NCI-H187 (cell line): Measurements from ENCODE around the gene IL12RB2.
"Not testable (repeated sequence)": the region's sequence is repeated elsewhere in the genome, so short reads cannot be mapped to it uniquely, and the experiment has no call there.

Experiments used
- DNase-seq, 2 experiments: peaks; one replicate each; lab custom pipeline; 2025; lab: John Stamatoyannopoulos, UW

Gene IL12RB2

DNA sequence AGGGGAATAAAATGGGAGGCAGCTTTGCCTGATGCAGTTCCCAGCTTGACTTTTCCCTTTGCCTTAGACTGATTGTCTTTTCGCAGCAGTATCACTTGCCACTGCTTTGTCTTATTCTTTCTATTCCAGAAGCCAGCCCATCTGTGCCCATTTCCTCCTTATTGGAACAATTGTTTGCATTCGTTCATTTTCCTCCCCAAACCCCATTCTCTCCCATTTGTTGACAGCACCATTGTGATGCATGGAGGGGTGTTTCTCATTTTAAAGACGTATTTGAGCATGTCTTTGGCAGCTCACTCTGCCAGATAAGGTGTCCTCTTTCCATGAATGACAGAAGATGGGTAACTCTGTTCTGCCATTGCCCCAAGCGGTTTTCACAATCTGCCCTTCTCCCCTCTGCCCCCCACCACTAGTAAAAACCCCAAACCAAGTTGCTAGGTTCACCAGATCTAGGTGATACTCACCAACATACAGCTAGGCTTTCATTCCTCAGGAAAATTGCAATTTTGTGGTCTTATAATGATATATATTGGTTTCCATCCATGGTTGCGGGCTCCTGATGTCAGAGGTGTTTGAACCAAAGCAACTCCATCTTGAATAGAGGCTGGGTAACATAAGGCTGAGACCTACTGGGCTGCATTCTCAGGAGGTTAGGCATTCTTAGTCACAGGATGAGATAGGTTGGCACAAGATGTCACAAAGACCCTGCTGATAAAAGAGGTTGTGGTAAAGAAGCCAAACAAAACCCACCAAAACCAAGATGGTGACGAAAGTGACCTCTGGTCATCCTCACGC is 91.7 kb downstream of the IL12RB2 start:
- no peak for DNase-seq

DNA sequence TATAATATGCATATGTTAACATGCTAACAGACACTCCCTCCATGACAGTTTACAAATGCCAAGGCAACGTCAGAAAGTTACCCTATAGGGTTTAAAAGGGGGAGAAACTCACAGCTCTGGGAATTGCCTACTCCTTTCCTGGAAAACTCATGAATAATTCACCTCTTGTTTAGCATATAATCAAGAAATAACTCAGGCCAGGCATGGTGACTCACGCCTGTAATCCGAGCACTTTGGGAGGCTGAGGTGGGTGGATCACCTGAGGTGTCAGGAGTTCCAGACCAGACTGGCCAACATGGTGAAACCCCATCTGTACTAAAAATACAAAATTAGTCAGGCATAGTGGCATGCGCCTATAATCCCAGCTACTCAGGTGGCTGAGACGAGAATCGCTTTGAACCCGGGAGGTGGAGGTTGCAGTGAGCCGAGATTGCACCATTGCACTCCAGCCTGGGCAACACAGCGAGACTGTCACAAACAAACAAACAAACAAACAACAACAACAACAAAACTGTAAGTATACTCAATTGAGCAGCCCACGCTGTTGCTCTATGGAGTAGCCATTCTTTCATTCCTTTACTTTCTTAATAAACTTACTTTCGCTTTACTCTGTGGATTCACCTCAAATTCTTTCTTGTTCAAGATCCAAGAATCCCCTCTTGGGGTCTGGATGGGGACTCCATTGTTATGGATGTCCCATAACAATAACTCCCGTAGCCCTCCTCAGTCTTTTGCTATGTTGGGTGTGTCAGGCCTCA is 92.5 kb downstream of the IL12RB2 start:
- not testable (repeated sequence) for DNase-seq

DNA sequence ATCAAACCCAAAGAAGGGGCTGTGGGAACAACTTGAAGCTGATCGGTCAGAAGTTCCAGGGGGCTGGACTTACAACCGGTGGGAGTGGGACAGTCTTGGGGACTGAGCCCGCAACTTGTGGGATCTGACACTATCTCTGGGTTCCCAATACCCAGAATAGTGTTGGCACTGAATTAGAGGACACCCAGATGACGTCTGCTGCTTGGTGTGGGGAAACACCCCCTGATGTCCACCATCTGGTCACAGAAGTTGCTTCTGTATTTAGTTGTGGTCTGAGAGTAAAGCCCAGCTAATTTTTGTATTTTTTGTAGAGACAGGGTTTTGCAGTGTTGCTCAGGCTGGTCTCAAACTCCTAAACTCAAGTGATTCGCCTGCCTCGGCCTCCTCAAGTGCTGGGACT is 93.8 kb downstream of the IL12RB2 start:
- DNase-seq = no peak

DNA sequence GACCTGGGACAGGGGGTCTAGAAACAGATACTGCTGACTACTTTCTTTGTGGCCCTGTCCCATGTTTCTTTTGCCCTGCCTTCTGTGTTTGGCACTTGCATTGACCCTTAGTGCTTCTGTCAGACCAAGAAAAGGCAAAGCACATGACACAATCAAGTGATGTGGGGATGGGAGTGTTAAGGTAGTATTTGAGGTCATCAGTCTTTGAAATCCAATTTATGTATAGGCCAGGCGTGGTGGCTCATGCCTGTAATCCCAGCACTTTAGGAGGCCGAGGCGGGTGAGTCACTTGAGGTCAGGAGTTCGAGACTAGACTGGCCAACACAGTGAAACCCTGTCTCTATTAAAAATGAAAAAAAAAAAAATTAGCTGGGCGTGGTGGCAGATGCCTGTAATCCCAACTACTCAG is 96.5 kb downstream of the IL12RB2 start:
- no peak for DNase-seq

DNA sequence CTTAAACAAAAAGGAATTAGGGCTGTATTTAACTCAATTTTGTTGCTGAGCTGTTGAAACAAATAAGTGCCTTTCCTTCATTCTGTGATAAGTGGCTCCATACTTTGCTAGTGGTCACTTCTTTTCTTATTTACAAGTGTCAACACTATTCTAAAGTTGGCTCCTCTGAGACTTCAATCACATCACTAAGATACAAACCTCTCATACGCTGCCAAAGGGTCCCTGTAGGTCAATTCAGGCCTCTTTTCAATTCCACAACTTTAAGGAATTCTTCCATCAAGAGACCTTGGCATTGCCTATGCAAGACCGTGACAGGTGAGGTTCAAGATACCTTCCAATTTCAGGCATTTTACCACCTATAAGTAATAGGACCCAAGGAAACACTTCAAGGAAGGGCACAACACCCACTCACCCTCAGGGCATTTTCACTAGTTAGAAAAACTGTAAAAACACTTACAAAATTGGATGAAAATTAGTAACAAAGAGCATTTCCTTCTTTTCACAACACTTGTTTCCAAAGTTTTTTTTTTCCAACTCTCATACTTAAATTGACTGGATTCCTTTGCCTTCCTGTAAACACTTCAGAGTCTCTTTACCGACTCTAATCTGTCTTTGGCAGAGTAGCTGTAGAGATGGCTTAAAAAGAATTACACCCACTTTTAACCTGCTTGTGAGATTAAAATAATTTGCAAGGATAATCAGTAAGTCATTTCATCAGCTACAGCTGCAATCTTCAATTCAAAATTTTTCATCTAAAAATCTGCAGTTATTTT is 98.0 kb downstream of the IL12RB2 start:
- no peak for DNase-seq

DNA sequence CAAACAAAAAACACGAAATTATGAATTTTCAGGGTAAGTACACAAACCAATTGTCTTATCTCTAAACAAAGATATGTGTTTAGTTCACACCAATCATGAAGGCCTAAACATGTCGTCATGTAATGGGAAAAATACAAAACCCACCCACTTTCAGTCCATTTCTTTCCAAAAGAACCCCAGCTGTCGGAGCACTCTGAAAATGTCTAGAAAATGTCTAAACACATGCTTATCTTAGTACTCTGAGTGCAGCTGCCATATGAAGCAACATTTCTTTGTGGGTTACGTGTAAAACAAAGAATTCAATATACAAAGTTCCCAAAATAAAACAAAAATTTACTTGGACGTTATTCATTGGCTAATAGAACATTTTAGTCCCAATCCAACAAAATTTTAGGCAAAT is 99.8 kb downstream of the IL12RB2 start:
- no peak for DNase-seq

DNA sequence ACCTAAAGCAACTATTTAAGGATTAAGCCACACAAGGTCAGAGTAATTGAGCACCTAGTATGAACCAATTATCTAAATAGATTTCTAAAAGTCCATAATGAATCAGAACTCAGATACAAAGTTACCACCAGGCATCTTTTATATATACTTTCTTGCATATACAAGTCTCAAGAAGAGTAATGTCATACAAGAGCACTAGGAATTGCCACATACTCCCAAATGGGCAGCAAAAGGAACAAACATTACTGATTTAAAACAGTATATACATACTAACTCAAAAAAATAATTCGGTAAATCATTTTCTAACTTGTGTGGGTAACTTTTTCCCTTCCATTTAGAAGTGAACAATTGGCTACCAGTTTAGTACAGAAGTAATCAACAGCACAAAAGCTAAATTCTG is 100.5 kb downstream of the IL12RB2 start:
- DNase-seq = no peak

DNA sequence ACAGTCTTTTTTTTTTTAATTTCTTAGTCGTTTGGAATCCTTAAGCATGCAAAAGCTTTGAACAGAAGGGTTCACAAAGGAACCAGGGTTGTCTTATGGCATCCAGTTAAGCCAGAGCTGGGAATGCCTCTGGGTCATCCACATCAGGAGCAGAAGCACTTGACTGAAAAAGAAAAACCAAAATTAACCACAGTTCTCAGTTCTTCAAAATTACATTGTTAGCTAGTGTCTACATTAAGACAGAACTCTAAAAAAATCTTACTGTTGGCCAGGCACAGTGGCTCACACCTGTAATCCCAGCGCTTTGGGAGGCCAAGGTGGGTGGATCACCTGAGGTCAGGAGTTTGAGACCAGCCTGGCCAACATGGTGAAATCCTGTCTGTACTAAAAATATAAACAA is 105.4 kb downstream of the IL12RB2 start:
- not testable (repeated sequence) for DNase-seq

DNA sequence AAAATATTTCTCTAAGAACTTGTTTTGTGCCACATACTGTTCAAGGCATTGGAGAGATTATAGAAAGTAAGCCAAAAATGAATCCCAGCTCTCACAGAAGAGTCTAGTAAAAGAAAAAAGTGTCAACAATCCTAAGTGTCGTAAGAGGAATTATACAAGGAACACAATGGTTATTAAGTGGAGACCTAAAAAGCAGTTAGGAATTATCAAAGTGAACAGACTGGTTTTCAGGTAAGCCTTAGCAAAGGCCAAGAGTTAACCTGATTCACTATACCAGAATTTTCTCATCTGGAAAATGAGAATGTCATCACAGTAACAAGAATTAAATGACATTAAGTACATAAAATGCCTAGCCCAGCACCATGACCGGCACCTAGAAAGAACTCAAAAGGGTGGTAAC is 106.9 kb downstream of the IL12RB2 start:
- no peak for DNase-seq

DNA sequence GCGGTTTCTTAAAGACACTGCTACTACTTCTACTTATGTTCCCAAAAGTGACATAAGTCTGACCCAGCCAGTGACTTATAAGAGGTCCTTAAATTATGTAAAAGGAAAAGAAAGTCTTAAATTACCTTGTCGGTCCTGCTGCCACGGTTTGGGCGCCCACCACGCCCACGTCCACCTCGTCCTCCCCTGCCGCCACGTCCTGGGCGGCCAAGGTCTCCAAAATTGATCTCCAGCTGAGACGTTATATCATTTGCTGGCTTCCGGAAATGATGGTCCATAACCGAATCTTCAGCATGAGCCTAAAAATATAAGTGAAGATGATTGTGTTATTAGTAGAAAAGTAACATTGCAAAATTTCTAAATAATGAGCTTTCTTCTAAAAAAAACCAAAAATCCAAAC is 107.4 kb downstream of the IL12RB2 start:
- DNase-seq = no peak

DNA sequence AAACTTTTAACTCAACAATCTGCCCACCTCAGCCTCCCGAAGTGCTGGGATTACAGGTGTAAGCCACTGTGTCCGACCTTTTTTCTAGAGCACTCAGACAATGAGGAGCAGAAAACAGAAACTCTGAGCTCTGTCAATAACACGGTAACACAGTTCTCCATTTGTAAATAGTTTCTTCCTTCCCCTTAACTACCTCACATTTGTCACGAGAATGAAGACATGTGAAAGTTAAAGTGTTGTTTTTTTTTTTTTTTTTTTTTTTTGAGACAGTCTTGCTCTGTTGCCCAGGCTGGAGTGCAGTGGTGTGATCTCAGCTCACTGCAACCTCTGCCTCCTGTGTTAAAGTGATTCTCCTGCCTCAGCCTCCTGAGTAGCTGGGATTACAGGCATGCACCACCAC is 110.1 kb downstream of the IL12RB2 start:
- DNase-seq = not testable (repeated sequence)

DNA sequence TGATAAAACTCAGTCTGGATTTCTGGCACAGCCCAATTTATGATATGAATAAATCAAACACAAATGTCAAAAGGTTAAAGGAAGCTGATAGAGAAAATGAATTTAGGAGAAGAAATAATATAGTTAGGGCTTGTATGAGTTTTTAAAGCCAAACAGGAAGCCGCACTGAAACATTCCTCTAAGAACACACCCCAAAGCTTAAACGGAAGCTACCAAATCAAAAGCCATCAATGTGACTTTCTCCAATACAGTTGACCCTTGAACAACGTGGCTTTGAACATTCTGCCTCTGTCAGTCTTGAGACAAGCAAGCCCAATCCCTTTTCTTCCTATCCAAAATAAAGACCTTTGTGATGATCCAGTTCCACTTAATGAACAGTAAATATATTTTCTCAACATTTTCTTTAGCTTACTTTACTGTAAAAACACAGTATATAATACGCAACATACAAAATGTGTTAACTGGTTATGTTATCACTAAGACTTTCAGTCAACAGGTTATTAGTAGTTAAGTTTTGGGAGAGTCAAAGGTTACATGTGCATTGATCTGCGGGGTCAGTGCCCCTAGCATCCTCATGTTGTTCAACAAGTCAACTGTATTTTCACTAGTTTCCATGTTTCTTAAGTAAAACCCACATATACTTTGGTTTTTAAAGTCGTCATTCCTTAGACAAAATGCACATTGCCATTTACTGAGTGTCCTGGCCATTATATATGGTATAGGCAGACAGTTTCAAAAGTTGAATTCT is 111.3 kb downstream of the IL12RB2 start:
- DNase-seq = no peak

DNA sequence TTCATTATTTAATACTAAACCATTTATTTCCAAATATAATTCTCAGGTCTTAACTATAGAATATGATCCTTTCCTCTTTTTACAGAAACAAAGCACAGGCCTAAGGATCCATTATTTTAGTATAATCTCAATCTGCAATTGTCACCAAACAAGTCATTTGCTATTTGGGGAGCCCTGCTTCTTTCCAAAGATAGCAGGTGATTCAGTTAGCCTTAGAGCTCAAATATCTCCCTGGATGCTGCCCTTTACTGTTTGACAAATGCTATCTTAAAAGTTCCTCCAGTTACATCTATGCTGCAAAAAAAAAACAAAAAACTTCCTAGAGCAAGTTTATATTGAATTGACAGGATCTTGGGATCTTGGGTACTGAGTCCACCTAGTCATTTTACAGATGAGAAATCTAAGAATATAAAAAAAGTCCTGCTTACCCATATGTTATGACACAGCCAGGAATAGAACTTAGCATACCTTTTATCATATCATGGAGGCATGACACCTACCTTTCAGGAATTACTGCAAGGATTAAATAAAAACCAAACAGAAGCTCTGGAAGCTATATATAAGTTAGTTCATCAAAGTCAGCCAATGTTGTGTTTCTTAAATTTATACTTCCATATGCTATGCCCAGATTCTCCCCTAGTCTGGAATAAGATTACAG is 113.3 kb downstream of the IL12RB2 start:
- no peak for DNase-seq

DNA sequence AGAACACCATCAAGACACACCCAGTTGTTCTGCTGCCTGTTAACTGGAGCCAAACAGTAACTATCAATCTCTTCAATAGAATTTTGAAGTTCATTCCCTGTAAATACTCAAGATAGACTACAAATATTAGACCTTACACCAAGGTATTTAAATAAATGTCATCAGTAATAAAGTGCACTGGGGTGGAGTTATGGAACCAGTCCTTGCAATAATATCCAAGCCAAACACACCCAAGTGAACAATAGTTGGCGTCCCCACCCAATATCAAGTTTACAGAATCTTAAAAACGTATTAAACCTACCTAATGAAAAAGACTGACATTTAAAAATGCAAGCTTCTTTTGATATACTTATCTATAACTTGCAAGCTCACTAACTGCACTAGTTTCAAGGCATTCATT is 119.8 kb downstream of the IL12RB2 start:
- no peak for DNase-seq

DNA sequence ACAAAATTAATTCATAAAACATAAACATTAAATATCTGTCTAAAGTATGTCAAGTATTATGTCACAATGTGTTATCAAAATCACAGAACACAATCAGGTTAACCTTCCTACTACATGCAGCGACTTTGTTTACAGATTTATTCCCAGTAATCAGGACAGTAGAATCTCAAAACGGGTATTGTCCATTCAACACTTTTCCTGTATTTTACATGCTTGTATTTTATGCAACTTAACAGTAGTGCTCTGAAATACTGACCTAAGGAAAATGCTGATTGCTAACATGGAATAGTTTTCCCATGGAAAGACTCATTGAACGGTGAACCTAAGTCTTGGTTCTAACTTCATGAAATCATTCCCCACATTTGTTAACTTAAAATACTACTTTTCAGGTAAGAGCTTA is 120.3 kb downstream of the IL12RB2 start:
- DNase-seq = no peak

DNA sequence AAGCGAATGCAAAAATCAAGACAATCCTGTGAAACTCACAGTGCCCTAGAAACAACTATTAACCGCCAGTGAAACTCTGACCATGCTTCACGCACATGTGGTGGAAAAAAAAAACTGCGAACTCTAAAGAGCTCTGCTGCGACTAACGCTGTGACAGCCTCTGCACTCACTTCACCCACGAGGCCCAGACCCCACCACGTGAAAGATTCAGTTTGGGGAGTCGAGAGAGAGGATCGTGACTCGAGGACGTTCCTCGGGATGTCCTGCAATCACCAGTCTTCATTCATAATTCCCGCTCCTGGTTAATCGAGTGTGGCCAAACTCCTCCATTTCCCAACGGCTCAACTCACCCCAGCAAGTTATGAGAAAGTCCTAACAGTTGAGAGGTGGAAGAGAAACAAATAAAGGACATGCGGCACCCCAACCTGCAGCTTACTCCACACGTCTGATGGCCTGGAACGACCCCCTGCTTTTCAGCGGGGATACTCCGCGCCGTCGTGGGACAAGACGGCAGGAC is 121.4 kb downstream of the IL12RB2 start:
- DNase-seq = no peak

DNA sequence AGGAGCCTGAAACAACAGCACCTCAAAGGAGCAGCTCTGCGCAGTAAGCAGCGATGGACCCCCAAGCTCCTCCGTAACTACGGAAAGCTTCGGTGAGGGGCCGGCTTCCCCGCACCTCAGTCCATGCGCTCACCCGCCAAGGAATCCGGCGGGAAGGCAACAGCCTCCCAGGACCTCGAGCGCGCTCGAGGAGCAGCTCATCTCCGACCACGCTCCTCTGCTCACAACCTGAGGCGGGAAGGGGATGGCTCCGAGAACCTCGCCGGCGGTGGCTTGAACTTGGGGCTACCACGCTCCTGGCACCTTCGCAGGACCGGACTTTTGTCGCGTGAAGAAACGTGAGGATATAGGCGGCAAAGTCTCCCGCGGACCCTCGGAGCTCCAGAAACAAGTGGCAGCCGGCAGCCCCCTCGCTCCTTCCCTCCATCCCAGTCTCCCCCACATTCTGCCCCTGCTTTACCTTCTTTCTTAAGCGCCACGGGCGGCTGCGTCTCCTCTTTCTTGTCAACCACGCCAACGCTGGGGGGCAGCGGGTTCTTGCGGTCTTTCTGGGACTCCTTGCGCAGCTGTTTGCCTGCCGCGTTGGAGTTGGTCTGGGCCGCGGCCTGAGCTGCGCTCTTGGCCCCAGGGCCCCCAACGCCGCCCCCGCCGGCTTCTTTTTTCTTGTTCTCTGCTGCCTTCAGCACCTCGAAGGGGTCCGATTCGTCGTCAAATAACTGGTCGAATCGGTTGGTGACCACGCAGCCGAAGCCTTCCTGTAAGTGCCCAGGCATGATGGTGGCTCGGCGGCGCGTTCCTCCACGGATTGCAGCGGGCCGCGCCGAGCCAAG is 122.1 kb downstream of the IL12RB2 start:
- DNase-seq = no peak

DNA sequence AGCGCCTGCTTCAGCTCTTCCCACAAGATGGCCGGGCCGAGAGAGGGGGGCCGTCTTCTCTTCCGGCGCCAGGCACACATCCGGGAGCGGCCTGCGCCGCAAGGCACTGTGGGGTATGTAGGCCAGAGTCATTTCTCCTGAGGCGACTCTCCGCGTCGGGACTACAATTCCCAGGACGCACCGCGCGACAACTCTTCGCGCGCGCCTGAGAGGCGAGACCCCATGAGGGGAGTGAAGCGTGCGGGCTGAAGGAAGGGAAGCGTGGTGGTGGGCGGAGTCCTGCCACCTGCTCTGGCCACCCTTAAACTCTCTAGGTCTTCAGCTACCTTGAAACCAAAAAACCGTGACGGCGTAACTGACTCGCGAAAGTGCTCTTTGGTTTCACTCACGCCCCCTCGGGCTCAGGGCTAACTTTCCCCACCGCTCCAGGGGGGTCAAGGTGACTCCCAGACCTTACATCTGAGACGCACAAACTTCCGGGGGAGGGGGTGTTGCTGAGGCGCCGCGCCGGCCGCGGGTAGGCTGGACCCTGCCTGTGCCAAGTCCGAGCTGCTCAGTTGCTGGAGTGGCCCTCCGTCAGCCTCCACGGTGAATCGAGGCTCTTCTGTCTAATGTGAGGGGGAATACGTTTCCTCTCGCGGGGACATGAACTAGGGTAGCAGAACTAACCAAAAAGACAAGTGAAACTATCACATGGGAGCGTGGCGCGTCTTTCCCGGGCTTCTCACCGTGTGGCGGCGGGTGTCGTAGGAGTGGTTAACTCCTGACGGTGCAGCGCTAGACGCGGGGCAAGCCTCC is 122.9 kb downstream of the IL12RB2 start, which contains the start of gene SERBP1:
Gene SERBP1 (minus strand): TSS at position 45 of the 798 bp plus-strand sequence. CDS start 102 bp downstream, outside the sequence.
- DNase-seq = peak; percentile 95

DNA sequence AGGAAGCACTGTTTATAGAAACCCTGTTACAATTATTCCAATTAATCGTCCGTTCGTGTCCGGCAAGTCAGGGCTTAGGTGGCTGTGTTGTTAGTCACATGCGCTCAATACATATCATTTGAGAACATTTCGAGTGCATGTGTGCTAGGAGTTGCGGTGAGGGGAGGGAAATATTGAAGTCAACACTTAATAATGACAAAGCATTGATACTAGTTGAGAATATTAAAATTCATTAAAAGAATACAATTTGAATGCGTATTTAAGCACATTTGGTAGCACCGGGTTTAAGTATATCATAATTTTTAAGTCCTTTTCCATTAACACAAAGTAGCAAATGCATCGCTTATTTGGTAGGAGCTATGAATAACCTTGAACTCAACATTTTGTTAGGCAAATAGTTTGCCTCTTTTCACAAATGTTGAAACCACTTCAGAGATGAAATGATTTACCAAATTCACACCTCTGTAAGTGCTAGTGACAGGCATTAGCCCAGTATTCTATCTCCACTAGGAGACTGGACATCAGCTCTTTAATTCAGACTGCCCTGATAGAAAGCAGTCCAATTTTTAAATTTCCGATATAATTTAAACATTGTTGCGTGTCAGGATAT is 123.6 kb downstream of the IL12RB2 start:
- DNase-seq = no peak
